DMS 273 treated with DMSO at 0.1 percent for 48 hours (cell line): ENCODE data around the gene PPP2R5B.

Experiments used
- DNase-seq: peaks from one replicate; lab custom pipeline; 2025; lab: John Stamatoyannopoulos, UW

PPP2R5B gene

DNA sequence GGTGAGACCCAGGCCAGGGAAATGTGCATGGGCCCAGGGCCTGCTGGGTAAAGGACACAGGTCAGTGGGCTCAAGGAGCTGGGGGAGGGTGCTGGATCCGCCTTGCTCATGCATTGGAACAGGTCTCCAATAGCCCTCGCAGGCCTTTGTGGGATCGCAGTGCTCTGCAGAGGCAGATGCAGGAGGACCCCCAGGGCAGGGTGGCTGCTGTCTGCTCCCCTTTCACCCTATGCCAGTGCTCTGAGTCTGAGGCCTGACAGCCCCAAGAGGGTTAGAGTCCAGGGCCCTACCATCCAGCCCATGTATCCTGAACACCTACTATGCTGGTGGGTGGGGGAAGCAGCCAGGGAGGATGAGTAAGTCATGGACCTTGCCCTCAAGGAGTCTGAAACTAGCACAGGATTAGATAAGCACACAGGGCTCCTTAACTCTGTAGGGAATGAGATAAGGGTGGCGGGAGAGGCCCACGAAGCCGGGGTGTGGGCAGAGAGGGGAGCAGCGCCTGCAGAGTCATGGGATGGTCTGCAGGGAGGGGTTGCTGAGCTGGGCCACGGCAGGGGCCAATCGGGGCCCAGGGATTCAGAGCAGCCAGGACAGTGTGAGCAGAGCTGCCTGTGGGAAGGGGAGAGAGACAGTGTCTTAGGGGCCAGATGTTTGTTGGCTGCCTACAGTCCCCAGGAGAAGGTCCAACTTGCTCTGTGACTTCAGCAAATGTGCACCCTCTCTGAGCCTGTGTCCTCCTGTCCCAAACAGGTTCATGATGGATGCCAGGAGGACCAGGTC is 35.6 kb upstream of the PPP2R5B start:
- no peak for DNase-seq

DNA sequence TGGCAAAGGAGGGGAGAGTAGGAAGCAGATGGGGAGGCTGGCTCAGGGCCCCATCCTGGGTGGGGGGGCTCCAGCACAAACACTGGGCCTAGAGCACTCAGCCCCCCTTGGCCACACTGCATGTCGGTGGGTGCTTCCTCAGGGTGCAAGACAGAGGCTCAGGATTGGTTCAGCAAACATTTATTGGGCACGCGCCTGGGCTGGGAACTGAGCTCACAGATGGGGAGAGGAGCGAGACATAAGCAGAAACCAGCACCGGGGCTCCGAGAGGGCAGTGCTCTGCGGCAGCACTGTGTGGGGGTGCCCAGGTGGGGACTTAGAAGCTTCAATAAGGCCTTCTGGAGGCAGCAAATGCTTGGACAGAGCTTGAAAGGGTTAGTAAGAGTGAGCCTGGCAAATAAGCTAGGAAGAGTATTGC is 34.0 kb upstream of the PPP2R5B start:
- no peak for DNase-seq

DNA sequence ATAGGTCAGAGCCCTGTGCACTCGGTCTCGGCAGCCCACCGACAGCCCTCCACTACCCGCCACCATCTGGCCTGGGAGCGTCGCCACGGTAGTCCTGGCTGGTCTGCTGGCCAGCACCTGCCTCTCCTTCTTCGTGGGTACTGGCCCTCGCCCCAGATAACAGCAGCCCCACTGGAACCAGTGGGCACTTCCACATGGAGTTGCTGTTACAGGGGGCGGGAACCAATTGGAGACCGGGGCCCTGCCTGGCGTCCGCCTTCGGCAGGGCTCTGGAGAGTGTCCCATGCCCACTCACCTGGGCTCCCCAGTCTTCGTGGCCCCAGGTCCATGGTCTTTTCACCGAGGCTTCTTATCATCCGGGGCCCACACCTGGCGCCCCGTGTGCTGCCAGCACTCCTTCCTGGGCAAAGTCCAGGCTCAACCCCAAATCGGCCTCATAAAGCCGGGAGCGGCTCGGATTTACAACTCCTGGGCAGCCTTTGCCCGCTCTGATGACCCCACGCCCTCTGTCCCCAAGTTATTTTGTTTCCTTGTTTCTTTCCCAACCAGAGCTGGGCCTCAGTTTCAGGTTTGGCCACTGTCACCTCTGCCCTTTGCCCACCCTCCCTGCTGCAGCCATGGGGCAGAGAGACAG is 33.2 kb upstream of the PPP2R5B start:
- no peak for DNase-seq

DNA sequence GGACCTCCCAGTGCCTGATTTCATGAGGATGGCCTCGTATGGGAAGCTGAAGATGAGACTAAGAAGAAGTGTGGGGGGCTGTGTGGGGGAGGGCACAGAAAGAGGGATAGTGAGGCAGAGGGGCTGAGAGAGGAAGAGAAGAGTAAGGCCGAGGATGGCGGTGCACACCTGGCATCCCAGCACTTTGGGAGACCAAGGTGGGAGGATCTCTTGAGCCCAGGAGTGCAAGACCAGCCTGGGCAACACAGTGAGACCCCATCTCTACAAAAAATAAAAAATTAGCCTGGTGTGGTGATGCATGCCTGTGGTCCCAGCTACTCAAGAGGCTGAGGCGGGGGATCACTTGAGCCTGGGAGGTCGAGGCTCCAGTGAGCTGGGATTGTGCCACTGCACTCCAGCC is 32.6 kb upstream of the PPP2R5B start:
- no peak for DNase-seq

DNA sequence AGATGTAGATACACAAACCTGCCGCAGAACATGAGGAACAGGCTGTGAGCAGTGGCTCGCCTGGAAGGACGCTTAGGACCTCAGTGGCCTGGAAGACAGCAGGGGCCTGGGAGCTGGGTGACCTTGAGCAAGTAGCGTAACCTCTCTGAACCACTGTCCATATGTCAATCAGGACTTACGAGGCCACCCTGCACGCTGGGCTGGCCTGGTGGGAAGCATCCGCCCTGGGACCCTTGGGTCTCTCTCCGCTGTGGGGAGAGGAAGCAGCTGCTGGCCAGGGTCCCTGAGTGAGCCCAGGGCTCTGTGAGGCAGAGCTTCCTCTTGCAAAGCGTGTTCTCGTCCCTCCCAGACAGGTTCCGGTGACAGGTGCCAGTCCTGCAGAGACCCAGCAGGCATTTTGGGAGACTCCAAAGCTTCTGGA is 32.1 kb upstream of the PPP2R5B start:
- DNase-seq: no peak

DNA sequence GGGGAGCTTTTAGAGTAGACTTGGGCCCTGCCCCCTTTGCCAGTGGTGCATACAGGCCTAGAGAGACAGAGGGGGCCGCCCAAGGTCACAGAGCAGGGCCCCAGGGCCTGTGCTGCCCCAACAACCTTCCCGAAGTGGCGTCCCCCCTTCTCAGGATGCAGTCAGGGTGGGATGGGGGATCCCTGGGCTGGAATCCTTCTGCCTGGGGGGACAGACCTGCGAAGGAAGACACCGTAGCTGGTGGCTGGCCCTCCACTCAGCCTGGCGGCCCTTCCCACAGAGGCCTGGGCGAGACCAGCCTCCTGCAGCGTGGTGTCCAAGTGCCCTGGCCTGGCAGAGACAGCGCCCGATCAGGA is 31.7 kb upstream of the PPP2R5B start:
- no peak for DNase-seq

DNA sequence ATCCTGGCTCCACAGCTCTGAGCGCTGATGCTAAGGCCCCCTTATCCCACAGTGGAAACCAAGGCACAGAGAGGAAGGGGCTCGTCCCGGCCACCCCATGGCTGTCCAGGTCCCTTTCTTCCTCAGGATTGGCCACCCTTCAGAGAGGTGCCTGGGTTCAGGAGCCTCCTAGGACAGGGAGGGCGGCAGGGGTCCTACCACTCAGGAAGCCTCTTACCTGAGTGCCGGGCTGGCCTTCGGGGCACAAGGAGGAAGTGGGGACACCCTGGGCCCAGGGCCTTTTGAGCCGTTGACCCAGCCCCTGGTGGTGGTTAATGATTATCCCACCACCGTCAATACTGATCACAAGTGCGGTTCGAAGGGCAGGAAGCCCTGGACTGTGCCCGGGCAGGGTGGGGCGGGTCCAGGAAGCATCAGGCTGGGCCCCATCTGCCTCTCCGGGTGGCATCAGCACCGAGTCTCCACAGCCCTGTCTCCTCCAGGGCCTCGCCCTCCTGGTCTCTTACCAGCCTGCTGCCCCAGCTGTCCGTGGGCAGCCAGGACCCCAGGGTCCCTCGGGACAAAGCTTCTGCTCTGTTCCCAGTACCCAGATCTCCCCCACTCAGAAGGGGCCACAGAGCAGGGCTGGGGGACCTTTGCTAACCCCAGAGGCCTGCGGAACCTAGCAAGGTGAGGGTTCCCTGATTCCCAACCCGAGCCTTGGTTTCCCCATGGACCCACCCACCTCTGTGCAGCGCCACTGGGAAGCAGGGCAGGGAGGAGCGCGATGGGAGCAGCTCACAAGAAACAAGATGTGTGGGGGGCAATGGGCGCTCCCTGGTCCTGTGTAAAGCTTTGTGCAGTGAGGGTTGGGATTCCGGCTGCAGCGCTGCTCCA is 31.1 kb upstream of the PPP2R5B start:
- DNase-seq: no peak

DNA sequence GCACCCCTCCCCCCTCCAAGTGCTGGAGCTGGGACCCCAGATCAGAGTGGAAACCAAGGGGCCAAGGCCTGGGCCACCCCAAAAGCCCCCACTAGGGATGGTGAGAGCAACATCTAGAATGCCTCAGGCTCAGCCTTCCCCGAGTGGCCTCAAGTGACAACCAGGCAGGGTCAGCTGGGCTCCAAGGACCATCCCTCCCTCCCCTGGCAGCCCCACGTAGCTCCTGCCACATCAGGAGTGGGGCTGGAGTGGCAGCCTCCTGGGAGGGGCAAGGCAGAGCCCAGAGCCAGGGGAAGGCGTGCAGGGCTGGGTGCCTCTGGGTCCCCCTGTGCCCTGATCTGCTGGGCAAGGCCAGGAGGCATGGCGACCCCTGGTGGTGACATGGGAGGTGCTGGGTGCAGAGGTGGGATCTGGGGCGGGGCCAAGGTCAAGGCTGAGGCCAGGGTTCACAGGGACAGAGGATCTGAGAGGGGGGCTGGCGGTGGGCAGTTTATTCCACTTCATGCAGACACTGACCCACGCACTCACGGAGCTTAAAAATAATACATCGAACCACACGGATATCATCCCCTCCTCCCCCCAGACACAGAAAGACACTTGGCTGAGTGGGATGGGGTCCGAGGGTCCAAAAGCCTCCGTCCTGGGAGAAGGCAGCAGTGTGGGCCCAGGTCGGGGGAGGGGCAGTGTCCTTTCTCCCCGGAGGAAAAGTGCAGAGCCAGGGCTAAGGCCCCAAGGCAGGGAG is 30.2 kb upstream of the PPP2R5B start:
- no peak for DNase-seq

DNA sequence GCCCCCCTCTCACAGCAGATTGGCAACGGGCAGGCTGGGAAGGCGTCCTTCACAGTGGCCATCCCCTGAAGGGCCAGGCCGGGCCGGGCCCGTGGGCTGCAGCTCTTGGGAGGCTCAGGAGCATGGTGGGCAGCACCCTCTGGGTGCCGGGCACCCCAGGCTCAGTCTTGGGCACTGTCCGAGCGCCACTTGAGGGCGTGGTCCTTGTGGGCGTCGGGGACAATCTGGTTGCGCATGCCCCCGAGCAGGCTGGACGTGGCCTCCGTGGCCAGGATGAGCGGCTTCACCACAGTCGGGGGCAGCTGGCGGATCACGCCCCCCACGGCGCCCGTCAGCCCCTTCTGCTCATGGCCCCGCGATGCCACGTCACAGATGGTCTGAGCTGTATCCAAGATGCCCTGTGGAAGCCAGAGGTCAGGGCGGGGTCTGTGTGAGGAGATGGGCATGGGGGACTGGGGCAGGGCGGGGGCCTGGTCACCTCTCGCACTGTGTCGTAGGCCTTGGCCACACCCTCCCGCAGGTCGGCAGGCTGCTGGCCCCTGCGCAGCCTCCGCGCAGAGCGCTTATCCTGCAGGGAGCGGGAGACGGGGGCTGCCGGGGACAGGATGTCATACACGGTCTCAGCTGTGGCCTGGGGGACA is 29.6 kb upstream of the PPP2R5B start:
- DNase-seq: no peak

DNA sequence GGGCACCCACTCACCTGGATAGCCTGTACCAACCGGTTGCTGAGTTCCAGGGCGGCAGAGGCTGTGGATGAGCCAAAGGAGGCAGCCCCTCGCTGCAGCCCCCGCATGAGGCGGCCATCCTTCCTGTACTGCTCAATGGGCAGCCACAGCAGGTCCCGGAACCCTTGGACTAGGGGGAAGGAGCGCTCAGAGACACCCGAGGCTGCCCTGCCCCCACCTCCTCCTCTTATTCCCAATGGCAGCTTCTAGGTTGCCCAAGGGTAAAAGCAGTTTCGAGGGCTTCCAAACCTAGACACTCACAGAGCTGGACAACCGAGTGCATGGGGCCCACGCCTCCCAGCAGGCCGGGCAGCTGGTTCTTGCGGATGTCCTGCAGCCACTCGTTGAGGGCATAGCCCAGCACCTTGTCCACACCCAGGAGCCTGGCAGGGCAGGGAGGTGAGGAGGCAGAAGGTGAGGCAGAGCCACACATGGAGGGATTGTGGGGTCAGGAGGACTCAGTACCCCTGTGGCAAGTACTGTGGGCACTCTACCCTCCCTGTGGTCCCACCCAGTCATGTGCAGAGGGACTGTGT is 28.0 kb upstream of the PPP2R5B start:
- DNase-seq: no peak

DNA sequence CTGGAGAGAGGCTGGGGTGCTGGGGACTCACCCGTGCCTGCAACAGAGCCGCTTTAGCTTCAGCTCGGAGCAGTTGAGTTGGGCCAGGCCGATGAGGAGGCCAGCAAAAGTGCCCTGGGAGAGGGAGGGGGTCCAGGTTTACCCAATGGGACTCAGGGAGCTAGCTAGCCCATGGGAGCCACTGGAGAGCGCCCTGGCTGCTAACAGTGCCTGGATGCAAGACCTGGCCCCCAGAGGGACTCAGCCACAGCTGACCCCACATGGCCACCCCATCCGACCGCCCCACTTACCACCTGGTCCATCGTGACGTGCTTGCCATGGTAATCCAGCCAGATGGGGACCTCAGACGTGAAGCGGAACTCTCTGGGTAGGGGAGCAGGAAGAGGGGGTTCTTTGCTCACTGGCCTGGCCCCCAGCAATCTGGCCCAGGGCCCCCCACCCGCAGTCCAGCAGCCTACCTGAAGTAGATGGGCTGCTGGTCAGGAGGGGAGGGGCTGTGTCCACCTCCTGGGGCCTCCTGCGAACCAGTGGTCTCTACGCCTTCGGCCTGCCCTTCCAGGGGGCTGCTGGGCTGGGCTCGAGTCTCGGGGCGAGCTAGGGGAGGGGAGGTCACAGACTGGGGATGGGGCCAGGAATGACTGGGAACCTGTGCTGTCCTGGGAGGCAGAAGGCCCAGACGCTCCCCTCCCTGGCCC is 27.0 kb upstream of the PPP2R5B start:
- DNase-seq: no peak

DNA sequence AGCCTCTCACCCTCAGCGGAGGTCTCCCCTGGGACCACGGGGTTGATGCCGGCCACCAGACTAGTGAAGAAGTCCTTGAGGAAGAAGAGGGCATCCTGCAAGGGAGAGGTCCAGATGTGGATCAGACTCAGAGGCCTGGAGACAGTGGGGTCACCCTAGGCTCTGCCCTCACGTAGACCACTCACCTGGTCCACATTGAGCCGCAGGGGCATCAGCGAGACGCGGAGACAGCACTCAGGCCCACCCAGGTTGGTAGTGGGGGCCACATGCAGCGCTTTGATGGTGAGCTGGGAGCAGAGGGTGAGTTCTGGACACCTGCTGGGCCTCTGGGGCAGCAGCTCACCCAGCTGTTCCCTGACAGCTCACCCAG is 26.4 kb upstream of the PPP2R5B start:
- no peak for DNase-seq

DNA sequence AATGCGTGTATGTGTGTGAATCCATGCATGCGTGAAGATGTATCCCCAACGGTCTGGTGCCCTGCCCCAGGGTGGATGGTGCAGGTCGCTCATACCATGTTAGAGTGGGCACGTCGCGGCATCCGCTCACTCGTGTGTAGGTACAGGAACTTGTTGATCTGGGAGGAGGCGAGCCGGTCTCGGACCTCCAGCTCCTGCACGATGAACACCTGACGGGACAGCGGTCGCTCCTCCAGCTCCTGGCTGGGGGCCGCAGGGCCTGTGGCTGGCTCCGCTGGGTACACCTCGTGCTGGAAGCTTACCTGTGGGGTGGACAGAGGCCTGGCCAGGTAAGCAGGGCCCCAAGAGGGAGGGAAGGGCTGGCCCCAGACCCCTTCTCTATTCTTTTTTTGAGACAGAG is 25.9 kb upstream of the PPP2R5B start:
- DNase-seq: no peak

DNA sequence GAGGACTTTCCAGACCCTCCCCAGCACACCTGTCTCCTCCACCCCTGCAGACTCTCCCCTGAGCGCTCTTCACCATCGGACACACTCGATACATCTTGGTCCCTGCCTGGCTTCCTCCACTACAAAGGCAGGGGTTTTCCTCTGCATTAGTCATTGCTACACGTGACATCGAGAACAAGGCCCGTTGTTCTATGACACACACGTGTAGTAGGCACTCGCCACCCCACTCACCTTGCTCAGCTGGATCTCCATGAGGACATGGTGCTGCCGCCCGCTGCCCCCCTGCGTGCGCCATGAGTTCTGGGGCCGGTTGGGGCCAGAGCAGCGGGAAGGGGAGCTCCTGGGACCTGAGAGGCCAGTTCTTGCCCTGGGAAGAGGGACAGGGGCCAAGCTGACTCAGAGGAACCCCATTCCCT is 24.2 kb upstream of the PPP2R5B start:
- DNase-seq: no peak

DNA sequence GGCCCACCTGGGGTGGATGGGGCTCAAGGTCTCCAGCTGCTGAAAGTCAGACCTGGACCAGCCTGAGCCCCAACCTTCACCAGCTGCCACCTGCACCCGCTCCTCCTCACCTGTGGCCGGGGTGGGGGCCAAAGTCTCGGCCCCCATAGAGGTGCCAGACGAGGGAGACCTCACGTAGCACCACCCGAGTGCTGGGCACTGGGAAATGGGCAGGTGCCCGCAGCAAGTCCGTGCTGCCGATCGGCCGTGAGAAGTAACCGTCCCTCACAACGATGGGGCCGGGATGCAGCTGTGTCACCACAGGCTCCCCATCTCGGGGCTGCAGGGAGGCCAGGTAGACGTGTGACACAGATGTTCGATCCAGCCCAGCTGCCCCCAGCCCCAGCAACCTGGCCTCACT is 23.7 kb upstream of the PPP2R5B start:
- no peak for DNase-seq

DNA sequence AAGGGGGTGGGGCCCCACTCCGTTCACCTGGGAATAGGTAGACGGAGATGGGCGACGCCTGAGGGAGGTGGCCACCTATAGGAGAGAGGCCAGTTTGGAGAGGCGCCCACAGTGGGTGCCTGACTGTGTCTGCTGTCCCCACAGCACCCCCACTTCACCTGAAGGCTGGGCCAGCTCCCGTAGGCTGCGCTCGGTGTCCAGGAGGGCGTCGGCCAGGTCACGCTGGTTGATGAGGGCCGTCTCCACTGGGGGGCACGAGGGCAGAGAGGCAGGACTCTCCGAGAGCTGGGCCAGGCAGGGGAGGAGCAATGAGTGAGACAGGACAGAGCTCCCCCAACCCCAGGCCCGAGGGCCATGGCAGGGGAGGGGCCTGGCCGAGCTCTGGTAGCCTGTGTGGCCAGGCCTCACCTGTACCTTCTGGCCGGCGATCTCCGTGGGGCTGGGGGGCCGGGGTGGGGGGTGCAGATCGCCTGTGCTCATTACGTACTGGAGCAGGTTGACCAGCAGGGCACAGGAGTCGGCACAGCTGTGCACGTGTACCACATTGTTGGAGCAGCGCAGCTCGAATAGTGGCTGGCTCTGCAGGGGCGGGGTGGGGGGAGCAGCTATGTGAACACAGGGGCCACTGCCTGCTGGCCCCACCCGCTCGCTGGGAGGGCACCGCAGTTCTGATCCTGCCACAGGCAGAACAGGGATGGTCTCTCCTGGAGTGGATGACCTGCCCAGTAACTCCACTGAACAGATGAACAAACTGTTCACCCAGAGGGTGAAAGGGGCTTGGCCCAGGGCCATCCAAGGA is 22.2 kb upstream of the PPP2R5B start:
- no peak for DNase-seq

DNA sequence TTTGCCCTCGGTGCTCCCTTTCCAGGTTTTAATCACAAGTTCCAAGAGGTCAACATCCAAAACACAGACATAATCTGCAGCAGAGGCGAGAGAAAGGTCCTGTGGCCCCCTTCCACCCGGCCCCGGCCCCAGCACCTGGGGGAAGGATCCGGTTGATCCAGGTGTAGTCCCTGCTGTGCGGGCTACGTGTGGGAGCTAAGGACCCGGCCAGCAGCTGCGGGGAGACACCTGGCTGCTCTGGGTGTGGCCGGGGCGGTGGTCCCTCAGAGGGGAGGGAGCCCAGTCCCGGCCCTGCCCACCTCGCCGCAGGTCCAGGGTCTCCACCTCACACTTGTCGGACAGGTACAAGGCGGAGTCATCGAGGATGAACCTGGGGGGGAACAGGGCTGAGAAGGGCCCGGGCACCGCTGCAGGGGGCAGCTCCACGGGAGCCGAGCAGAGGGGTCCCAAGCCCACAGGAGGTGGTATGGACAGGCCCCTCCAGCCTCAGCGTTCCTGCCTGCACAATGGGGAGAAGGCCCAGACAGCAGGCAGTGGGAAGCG is 21.1 kb upstream of the PPP2R5B start:
- no peak for DNase-seq

DNA sequence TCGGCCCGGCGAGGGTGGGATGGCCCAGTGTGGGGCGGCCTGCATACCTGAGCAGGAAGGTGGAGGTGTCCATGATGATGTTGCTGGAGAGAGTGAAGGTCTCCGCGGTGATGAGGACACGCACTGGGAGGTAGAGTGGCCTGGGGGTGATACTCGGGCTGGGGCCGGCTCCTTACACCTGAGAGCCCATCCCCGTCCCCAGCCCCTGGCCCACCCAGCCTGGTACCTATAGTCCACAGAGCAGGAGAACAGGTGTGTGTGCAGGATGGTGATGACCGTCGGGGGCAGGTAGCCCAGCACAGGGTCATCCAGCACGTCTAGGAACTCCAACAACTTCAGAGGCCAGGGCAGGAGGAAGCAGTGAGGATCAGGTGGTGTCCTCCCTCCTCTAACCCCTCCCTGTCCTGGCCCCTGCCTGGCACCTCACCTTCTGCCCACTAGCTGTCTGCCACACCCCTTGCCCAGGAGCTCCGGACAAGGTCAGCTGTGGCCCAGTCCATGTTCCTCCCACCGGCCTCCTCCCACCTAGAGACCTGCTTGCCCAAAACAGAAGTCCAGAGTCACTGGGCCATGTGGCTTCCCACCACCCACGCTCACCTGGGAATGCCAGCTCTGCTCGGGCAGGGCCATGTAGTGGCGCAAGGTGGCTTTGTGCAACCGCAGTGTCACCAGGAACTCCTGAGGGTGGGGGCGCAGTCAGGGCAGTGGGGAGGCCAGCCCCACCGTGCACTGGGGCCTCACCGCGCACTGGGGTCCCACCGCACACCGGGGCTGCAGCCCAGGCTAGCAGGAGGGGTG is 18.8 kb upstream of the PPP2R5B start:
- no peak for DNase-seq

DNA sequence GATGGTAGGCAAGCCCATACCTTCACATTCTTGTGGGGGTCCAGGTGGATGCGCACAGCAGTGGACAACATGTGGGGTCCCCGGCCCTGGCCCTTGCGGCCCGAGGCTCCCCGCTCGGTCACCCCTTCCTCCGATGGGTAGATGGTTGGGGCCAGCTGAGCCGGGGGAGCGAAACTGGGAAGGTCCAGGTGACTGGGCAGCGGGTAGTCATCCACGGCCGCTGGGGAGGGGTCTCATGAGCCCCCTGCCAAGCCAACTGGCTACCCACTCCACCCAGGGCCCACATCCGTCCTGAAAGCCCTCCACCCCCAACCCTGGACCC is 18.2 kb upstream of the PPP2R5B start:
- no peak for DNase-seq
